Measurements from ENCODE around the gene IGFL3.

Gene IGFL3

DNA sequence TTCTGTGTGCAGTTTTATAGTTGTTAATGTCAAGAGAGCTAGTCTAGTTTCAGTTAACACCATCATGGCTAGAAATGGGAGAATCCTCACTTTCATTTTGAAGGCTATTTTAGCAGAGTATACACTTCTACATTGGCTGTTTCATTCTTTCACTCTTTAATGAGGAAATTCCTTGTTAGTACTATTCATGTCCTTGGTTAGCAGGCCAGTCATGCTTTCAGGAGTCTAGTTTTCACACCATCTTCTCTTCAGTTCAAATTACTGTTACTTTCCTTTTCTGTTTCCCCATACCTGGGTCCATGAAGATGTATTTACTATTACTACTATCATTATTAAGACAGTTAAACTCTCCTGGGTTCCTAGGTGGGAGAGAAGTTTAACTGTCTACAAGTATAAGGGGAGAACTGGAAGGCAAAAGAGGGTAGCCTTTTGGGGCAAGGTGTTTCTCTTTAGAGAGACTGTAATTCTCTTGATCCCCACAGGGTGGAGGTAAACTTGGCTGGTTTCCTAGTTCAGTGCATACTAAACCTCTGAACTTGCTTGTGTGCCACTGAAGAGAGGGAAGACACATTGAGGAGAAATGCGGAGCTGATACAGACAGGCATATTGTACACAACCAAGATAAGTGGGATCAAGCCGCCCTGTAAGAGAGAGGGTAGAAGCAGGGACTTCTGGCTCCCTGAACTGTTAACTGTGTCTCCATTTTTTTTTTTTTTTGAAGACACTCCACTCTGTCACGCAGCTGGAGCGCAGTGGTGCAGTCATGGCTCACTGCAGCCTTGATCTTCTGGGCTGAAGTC is 42.4 kb downstream of the IGFL3 start:
- TF ChIP-seq, protein P1, sequence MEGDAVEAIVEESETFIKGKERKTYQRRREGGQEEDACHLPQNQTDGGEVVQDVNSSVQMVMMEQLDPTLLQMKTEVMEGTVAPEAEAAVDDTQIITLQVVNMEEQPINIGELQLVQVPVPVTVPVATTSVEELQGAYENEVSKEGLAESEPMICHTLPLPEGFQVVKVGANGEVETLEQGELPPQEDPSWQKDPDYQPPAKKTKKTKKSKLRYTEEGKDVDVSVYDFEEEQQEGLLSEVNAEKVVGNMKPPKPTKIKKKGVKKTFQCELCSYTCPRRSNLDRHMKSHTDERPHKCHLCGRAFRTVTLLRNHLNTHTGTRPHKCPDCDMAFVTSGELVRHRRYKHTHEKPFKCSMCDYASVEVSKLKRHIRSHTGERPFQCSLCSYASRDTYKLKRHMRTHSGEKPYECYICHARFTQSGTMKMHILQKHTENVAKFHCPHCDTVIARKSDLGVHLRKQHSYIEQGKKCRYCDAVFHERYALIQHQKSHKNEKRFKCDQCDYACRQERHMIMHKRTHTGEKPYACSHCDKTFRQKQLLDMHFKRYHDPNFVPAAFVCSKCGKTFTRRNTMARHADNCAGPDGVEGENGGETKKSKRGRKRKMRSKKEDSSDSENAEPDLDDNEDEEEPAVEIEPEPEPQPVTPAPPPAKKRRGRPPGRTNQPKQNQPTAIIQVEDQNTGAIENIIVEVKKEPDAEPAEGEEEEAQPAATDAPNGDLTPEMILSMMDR (IDR thresholded peaks at IDR 0.05; ENCODE audit: extremely low read depth, insufficient read depth, missing control alignments): peak; percentile 70
- in situ Hi-C loops (cut with MboI; ENCODE audit: low pct_unique_long_range_greater_than_20kb, low sequenced_read_pairs, unreplicated experiment): loop anchor here (25.0 kb wide), 2 partner anchors 105 to 180 kb away; no protein-coding TSS in a partner anchor
- peak; percentile 63 for DNase-seq (ENCODE audit: low spot score)

DNA sequence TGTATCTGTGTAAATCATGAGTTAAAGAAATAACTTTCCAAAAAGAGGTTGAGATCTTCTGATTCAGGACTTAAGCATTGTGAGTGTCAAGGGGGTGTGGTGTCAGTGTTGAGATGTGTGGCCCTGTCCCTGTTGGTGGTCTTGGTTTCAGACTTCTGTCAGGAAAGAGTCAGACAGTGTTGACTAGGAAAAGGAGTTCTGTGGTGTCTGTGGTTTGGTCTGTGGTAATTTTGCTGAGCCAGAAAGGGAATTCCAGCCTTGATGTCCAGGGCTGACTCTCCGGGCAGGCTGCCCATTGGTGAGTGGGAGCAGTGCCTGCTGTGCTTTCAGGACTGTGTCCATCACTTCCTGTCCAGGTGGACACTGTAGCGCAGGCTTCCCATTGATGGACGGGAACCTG is 43.9 kb downstream of the IGFL3 start:
- TF ChIP-seq, protein P1 (IDR thresholded peaks at IDR 0.05; ENCODE audit: extremely low read depth, insufficient read depth, missing control alignments): no peak
- no peak for DNase-seq (ENCODE audit: low spot score)
- in situ Hi-C loops (cut with MboI; ENCODE audit: low pct_unique_long_range_greater_than_20kb, low sequenced_read_pairs, unreplicated experiment): loop anchor here (25.0 kb wide), 2 partner anchors 107 to 182 kb away; no protein-coding TSS in a partner anchor

DNA sequence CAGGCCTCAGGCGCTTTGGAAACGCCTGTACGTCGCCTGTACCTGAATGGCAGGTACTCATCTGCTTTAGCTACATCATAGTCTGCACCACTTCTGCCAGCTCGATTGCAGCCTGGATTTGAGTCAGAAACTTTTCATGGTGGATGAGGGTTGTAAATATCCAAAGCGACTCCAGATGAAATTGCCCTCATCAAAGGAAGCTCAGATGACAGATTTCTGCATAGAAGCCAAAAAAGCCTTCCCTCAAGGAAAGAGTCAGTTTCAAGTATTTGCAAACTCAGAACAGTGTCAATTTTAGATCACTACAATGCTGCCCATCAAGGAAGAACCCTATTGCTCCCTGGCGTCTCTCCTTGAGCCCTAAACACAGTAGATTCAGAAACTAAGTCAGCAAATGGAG is 44.9 kb downstream of the IGFL3 start:
- no peak for DNase-seq (ENCODE audit: low spot score)
- TF ChIP-seq, protein P1 (IDR thresholded peaks at IDR 0.05; ENCODE audit: extremely low read depth, insufficient read depth, missing control alignments): no peak
- in situ Hi-C loops (cut with MboI; ENCODE audit: low pct_unique_long_range_greater_than_20kb, low sequenced_read_pairs, unreplicated experiment): loop anchor here (25.0 kb wide), 2 partner anchors 108 to 183 kb away; no protein-coding TSS in a partner anchor

DNA sequence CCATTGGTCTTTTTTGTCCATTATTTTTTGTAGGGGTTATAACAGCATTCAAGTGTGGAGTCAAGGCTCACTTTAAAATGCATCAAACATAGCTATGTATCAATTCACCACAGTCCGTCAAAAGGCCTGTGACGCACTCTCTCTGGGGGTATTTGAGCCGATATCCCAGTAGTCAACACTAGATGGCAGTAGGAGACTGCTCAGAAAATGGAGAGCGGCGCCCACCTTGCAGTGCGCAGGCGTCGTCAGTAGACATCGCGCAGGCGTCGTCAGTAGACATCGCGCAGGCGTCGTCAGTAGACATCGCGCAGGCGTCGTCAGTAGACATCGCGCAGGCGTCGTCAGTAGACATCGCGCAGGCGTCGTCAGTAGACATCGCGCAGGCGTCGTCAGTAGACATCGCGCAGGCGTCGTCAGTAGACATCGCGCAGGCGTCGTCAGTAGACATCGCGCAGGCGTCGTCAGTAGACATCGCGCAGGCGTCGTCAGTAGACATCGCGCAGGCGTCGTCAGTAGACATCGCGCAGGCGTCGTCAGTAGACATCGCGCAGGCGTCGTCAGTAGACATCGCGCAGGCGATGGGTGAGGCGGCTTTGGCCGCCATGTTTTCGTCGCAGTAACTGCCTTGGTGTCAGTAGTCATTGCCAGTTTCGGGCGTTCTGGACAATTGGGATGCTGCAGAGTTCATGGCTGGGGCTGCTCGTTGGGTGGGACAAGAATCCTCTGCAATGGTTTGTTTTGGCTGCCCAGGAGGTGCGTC is 45.7 kb downstream of the IGFL3 start:
- DNase-seq (ENCODE audit: low spot score): peak; percentile 49
- TF ChIP-seq, protein P1 (IDR thresholded peaks at IDR 0.05; ENCODE audit: extremely low read depth, insufficient read depth, missing control alignments): peak; percentile 47
- in situ Hi-C loops (cut with MboI; ENCODE audit: low pct_unique_long_range_greater_than_20kb, low sequenced_read_pairs, unreplicated experiment): loop anchor here (25.0 kb wide), 2 partner anchors 109 to 184 kb away; no protein-coding TSS in a partner anchor

DNA sequence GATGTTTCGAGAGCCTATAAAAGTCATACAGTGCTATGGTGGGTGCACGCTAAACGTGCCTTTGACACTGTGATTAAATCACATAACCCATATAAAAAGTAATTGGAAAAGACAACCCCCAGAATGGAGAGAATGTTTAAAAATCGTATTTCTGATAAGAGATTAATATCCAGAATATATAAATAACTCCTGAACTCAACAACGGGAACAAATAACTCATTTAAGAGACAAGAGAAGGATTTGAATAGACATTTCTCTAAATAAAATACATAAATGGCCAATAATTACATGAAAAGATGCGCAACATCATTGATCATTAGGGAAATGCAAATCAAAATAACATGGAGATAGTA is 46.7 kb downstream of the IGFL3 start:
- DNase-seq (ENCODE audit: low spot score): no peak
- in situ Hi-C loops (cut with MboI; ENCODE audit: low pct_unique_long_range_greater_than_20kb, low sequenced_read_pairs, unreplicated experiment): loop anchor here (25.0 kb wide), 2 partner anchors 110 to 185 kb away; no protein-coding TSS in a partner anchor
- TF ChIP-seq, protein P1 (IDR thresholded peaks at IDR 0.05; ENCODE audit: extremely low read depth, insufficient read depth, missing control alignments): no peak

DNA sequence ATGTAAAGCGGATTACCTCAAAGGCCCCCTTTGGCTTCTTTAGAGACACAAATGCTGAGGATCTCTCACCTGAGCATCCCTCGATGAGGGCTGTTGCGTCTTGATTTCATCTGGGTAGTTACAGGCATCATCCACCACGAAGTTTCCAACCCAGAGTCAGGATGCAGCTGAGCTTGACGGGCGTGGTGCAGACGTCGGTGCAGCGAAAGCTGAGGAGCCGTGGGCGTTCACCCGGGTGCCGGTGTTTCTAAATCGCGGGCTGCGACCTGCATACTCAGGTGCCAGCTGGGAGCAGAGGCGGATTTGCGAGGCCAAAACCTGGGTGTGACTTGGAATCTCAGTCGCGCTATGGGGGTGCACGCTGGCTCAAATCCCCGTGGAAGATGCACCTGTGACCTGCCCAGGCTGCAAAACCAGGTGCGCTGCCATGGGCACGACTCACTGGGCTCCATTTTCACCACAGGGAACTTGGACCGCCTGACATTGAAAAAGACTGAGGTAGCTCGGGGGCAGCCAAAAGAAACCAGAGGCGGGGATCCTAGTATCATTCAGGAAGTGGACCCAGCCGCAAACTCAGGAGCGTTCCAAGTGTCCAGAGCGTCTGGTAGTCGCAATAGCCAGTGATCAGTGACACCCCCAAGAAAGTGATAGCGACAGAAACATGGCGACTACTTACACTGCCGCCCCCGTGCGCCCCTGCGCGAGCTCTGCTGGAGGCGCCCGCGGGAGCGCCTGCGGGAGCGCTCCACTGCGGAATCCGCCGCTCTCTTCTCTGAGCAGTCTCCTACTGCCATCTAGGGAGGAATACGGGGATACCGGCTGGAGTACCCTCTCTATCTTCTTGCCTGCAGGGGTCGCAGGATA is 47.3 kb downstream of the IGFL3 start:
- in situ Hi-C loops (cut with MboI; ENCODE audit: low pct_unique_long_range_greater_than_20kb, low sequenced_read_pairs, unreplicated experiment): loop anchor here (25.0 kb wide), 2 partner anchors 110 to 185 kb away; no protein-coding TSS in a partner anchor
- peak; percentile 75 for DNase-seq (ENCODE audit: low spot score)
- TF ChIP-seq, protein P1 (IDR thresholded peaks at IDR 0.05; ENCODE audit: extremely low read depth, insufficient read depth, missing control alignments): peak; percentile 49

Measured in GM13977 (cell line).